ENCODE results near the gene AHNAK. TPM values are rescaled to one million over a fixed set of nuclear protein-coding genes. Genes with fewer than 3 reads are reported as not detected.

AHNAK gene
- polyA plus RNA-seq, 2 of the 4 experiments (the other 2 are of a cell fraction): 43.3 to 82.0 TPM

DNA sequence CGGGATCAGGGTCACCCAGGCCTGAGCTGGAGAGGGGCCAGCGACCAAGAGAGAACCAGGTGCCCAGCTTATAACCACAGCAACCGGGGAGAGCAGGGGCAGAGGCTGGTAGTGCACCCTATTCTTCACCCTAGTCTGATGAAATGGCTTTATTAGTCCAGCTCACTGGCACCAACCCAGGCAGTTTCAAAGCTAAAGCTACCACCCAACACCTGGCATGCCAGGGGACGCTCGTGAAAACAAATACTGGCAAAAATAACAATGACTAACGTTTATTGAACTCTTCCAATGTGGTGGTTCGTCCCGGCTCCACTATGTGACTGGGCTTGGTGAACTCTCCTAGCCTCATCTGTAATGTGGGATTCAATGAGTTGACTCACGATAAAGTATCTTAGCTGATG is 97.2 kb downstream of the AHNAK start:
- 41% methylated on average over 9 of the region's 9 CpGs for WGBS (ENCODE audit: missing lambda C conversion rate)
- Histone ChIP-seq H3K4me2 (peak overlapping the region; percentile 16; the same call in 1 of the 3 replicates), H3K4me3 (no peak overlapping the region), H3K9me3 (no peaks in the 10 kb centered on the region), H3K4me1 (peaks cover 22% of the 10 kb centered on the region; the same call in 2 of the 3 replicates), H3K27ac (peak overlapping the region in 1 of 2 experiments; percentile 69; a peak in 3 of 6 replicates)
- FAIRE-seq (no peak), ATAC-seq (peak; percentile 76 to 79), DNase-seq (ENCODE audit: low read depth in 1 of 2, low spot score in 1 of 2) (peak in 1 of 2 experiments; percentile 45)
- TF ChIP-seq BHLHE40 (IDR thresholded peaks at IDR 0.05; ENCODE audit: low read depth, low read length) (no peak), HOXA7 (CRISPR knock-in tag; IDR thresholded peaks at IDR 0.05) (no peak), ESRRA (IDR thresholded peaks at IDR 0.05; ENCODE audit: borderline replicate concordance, low read length) (no peak), FOXS1 (CRISPR knock-in tag; IDR thresholded peaks at IDR 0.05) (no peak), CEBPB (IDR thresholded peaks at IDR 0.05) (no peak)
- ChIA-PET CTCF (interaction anchor here (0.9 to 4.4 kb wide), 7 partner anchors 9 to 138 kb away, joined by 3 to 18 read pairs (median 5); no protein-coding TSS in a partner anchor), POLR2A (no interaction called here)

DNA sequence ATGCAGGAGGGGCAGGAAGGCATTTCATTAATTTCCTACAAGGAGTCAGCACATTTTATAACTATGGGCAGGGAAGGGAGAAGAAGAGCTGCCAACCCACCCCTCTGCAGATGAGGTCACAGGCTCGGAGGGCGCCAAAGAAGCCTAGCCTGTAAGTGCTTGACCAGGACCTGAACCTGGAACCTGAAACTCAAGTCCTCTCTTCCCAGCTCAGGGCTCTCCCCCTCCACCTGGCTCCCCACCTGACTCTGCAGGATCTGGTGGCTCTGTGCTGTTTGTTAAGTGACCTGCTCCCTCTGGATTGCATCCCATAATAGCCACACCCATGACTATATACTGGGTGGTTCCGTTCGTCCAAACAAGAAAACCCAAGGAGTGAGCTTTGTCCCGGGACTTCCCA is 100.5 kb downstream of the AHNAK start:
- Histone ChIP-seq H3K4me2 (no peak overlapping the region), H3K9me3 (no peaks in the 10 kb centered on the region), H3K27ac (peak overlapping the region in 1 of 2 experiments; percentile 26; a peak in 1 of 6 replicates), H3K4me3 (no peak overlapping the region), H3K4me1 (peaks cover 22% of the 10 kb centered on the region; the same call in 2 of the 3 replicates)
- POLR2A ChIA-PET: no interaction called here
- ATAC-seq (no peak), FAIRE-seq (no peak), DNase-seq (ENCODE audit: low read depth in 1 of 2, low spot score in 1 of 2) (no peak)
- WGBS (ENCODE audit: missing lambda C conversion rate): 80% methylated on average over 5 of the region's 5 CpGs
- CTCF ChIA-PET: interaction anchor here (1.8 to 3.7 kb wide), 2 partner anchors 21 to 96 kb away, joined by 10 to 20 read pairs; no protein-coding TSS in a partner anchor
- TF ChIP-seq HMGXB4 (CRISPR knock-in tag; IDR thresholded peaks at IDR 0.05; ENCODE audit: borderline replicate concordance) (no peak), TP53 (CRISPR knock-in tag; IDR thresholded peaks at IDR 0.05) (no peak), HOXB13 (CRISPR knock-in tag; IDR thresholded peaks at IDR 0.05; ENCODE audit: low read depth) (no peak), CEBPB (IDR thresholded peaks at IDR 0.05) (no peak), POLR2A (IDR thresholded peaks at IDR 0.05; ENCODE audit: low read length) (no peak), ELK1 (IDR thresholded peaks at IDR 0.05; ENCODE audit: low read depth, low read length) (no peak), ZSCAN20 (CRISPR knock-in tag; IDR thresholded peaks at IDR 0.05) (no peak), PHF8 (IDR thresholded peaks at IDR 0.05; ENCODE audit: borderline replicate concordance, low read depth) (no peak), SREBF2 (IDR thresholded peaks at IDR 0.05) (no peak)

GRCh38 chr11:62445314-62445740 is 101.3 kb downstream of the AHNAK start:
- no peak for FAIRE-seq
- ATAC-seq: no peak
- DNase-seq (ENCODE audit: low read depth in 1 of 2, low spot score in 1 of 2): no peak

DNA sequence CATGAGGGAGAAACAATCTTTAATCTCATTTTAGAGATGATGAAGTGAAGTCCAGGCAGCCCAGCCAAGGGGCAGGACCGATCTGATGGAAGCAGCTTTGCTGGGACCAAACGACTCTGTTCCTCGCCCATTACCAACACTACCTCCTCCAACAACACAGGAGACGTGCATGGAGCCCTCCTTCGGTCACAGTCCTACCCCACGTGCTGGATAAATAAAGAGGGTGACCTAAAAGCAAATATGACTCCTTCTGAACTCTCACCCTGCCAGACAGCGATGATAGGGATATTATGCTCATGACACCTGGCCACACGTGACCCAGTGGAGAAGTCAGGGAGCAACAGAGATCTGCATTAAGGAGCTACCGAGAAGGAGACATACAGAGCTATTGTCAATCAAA is 101.8 kb downstream of the AHNAK start:
- 69% methylated on average over 9 of the region's 9 CpGs for WGBS (ENCODE audit: missing lambda C conversion rate)
- H3K4me3 ChIP-seq: no peak overlapping the region
- ATAC-seq: no peak
- POLR2A ChIA-PET: no interaction called here
- H3K4me2 ChIP-seq: peak overlapping the region; percentile 2; the same call in 1 of the 3 replicates
- no peaks in the 10 kb centered on the region for H3K9me3 ChIP-seq
- DNase-seq (ENCODE audit: low read depth in 1 of 2, low spot score in 1 of 2): no peak
- peak overlapping the region in 1 of 2 experiments; percentile 27; a peak in 1 of 6 replicates for H3K27ac ChIP-seq
- H3K4me1 ChIP-seq: peaks cover 28% of the 10 kb centered on the region
- CTCF ChIA-PET: interaction anchor here (0.9 to 3.7 kb wide), 10 partner anchors 9 to 116 kb away, joined by 3 to 20 read pairs (median 4); no protein-coding TSS in a partner anchor
- no peak for FAIRE-seq
- TF ChIP-seq KDM1A (IDR thresholded peaks at IDR 0.05; ENCODE audit: low read depth) (no peak), TFCP2L1 (CRISPR knock-in tag; IDR thresholded peaks at IDR 0.05) (no peak), RARB (CRISPR knock-in tag; IDR thresholded peaks at IDR 0.05) (no peak), MAFK (IDR thresholded peaks at IDR 0.05; ENCODE audit: partially characterized antibody) (no peak), ATOH8 (CRISPR knock-in tag; IDR thresholded peaks at IDR 0.05; ENCODE audit: low read depth) (no peak), GATA3 (IDR thresholded peaks at IDR 0.05; ENCODE audit: borderline replicate concordance) (no peak), POLR2AphosphoS2 (conservative IDR thresholded peaks at IDR 0.05; ENCODE audit: low read length) (no peak), JUNB (IDR thresholded peaks at IDR 0.05) (no peak), E2F6 (IDR thresholded peaks at IDR 0.05; ENCODE audit: borderline replicate concordance, low read depth) (no peak), RAD21 (conservative IDR thresholded peaks at IDR 0.05 in 1 of 2, IDR thresholded peaks at IDR 0.05 in 1 of 2) (no peak), HMGXB4 (CRISPR knock-in tag; IDR thresholded peaks at IDR 0.05; ENCODE audit: borderline replicate concordance) (no peak), TP53 (CRISPR knock-in tag; IDR thresholded peaks at IDR 0.05) (no peak), CBX2 (IDR thresholded peaks at IDR 0.05; ENCODE audit: borderline replicate concordance, low read depth) (no peak)

More at GRCh38 chr11:62445314-62445740, 101.3 kb downstream of the AHNAK start:
- no peak overlapping the region; a peak in 1 of 6 replicates for H3K27ac ChIP-seq
- ChIA-PET POLR2A (no interaction called here), CTCF (interaction anchor here (1.0 to 3.7 kb wide), 7 partner anchors 9 to 97 kb away, joined by 3 to 20 read pairs (median 4); no protein-coding TSS in a partner anchor)
- no peak overlapping the region for H3K4me3 ChIP-seq
- H3K4me2 ChIP-seq: peak overlapping the region; percentile 2; the same call in 1 of the 3 replicates
- H3K9me3 ChIP-seq: no peaks in the 10 kb centered on the region
- no peak for TF ChIP-seq HOXB5 (CRISPR knock-in tag; IDR thresholded peaks at IDR 0.05)
- peaks cover 25% of the 10 kb centered on the region for H3K4me1 ChIP-seq
- 70% methylated on average over 5 of the region's 5 CpGs for WGBS (ENCODE audit: missing lambda C conversion rate)

Data from A549 (cell line).